Measurements from ENCODE around the gene CPNE4.

The CPNE4 gene

DNA sequence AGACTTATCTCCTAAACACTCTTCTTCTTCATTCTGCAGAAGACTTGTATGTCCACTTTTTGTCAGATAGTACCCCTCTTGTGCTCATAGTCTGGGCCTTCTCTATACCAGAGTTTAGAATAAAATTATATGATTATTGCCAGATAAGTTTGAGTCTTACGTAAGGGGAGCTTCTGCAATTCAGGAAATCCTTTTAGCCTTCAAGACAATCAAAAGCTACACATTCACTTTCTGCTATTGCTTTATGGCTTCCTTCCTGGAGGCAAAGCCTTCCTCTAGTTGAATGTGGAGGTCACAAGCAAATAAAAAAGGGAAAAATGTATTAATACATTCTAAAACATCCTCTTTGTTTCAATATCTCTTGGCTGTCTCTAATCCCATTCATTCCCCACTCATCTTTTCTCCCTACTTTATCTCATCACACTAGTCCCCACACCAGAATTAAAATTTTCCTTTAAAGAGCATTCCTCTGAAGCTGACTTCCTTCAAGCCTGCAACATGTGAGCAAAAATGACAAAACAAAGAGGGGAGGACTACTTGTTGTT lies 186.8 kb downstream of the CPNE4 start:
- no peak for DNase-seq
- no peak for TF ChIP-seq POLR2A (IDR thresholded peaks at IDR 0.05; ENCODE audit: low read length)
- TF ChIP-seq GATA1 (IDR thresholded peaks at IDR 0.05; ENCODE audit: low read depth, low read length): no peak

DNA sequence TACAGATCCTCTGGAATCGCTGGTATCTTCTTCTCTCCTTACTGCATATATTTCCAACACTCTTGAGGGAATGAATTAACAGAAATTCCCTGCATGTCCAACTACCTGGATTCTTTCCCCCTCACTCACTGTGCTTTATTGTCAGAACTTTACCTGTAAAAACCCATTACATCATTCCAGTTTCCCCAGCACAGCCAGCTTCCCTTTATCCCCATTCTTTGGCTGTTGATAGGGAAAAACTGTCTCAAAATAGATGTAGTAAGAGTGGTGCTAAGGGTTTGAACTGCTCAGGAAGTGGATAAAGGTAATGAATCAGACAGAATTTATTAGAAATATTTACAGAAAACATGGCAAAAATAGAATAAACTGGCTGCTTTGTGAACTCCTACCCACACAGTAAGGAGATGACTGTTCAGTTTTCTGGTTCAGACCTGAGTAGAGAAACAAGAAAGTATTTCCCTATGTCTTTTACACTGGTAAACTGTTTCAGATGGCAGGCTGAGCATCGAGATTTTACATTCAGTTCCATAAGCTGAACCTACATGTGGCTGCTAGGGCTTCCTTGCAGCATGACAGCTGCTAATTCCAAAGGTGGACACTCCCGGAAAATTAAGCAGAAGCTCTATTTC lies 188.4 kb downstream of the CPNE4 start:
- DNase-seq: no peak
- TF ChIP-seq GATA1 (IDR thresholded peaks at IDR 0.05; ENCODE audit: low read depth, low read length): no peak
- no peak for TF ChIP-seq POLR2A (IDR thresholded peaks at IDR 0.05; ENCODE audit: low read length)

DNA sequence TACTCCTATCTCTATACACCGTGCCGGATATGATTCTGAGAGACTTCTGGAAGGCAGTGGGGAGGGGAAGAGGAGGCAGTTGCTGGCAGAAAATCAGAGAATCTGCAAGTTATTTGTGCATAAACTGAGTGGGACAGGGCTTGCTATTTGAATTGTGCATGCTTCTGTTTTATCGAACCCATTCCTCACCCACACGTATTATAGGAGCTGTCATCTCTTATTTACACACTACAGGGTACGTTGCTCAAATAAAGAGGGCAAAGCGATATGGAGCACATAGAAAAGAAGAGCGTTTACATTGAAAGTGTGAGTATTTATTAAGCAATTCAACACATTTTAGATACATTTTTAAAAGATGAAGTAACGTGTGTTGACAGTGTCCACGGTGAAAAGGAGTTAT lies 191.6 kb downstream of the CPNE4 start:
- TF ChIP-seq POLR2A (IDR thresholded peaks at IDR 0.05; ENCODE audit: low read length): no peak
- TF ChIP-seq GATA1 (IDR thresholded peaks at IDR 0.05; ENCODE audit: low read depth, low read length): no peak
- DNase-seq: no peak

DNA sequence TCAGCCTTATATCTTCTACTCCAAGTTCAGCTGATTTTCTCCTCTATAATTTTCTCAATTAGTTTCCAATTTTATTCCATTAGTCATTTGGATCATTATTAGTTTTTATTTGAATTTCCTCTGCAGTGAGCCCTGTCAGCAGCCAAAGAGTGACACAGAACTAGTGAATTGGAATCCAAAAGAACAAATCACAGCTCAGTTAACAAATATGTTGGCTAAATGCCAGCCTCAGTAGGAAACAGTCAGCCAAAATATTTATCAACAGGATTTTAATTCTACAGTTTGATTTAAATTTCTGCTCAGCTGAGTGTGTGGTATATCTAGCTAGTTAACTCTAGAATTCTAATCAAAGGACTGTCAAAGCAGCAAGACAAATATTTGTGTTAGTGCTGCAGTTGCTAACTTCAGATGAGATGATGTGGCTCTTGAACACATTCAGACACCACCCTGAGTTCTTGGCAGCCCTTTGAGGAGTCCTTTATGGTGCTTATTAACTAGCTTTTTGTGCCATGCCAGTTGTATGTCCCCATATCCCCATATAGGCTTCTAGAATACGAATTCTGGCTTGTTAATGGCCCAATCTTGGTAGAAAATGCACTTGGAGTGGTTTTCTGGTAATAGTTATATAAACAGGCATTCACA lies 194.5 kb downstream of the CPNE4 start:
- TF ChIP-seq POLR2A (IDR thresholded peaks at IDR 0.05; ENCODE audit: low read length): no peak
- TF ChIP-seq GATA1 (IDR thresholded peaks at IDR 0.05; ENCODE audit: low read depth, low read length): no peak
- DNase-seq: no peak

DNA sequence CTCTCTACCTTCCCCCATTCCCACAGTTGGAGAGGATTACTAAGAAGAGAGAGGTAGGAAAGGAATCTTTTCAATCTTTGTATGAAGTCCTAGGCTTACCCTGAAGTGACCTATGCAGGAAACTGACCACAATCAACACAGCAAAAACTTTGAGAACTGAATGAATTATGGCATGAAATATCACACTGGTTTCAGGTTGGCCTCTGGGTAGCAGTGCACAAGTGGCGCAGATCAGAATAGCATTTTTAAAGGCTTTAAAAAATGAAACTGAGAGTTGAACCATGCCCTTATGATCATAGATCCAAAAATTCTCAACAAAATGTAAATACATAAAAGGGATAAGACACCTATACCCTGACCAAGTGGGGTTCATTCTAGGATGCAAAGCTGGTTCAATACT lies 198.9 kb downstream of the CPNE4 start:
- no peak for DNase-seq
- no peak for TF ChIP-seq POLR2A (IDR thresholded peaks at IDR 0.05; ENCODE audit: low read length)
- no peak for TF ChIP-seq GATA1 (IDR thresholded peaks at IDR 0.05; ENCODE audit: low read depth, low read length)

DNA sequence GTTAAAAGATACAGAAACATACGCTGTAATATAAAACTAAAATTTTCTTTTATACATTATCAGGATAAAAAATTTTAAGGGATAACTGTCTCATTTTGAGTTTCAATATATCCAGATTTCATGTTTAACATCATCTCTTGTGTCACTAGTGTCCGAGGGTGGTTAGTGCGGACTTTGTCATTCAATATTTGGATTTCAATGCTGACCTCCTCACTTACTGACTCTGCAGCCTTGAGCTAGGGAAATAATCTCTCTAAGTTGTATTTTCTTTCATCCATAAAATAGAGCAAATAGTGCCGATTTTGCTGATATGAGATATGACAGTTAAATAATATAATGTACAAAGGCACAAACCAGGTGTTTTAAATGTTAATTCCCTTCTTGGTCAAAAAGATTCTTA lies 203.2 kb downstream of the CPNE4 start:
- DNase-seq: no peak
- TF ChIP-seq POLR2A (IDR thresholded peaks at IDR 0.05; ENCODE audit: low read length) (no peak), GATA1 (IDR thresholded peaks at IDR 0.05; ENCODE audit: low read depth, low read length) (no peak)

DNA sequence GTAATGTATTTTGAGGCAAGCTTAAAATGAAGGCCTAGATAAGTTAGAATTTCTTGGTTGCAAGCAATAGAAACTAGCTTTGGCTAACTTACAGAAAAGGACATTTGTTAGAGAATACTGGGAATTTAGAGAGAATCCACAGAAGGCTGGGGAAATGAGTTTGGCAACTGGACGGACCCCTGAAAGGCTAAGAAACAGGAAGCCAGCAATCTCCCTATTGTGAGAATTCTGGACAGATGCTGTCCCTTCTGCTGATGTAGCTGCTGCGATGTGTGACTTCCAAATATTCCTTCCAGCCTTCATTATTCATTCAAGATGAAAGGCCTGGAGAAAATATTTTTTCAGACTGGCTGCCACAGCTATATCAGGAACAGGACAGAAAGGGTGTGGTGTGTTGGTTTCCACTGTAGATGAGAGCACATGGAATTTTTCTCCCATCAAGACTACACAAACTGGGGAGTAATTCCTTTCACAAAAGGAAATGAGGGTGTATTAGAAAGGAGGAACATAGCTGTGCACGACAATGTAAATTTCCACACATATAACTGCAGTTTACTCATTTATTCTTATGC lies 213.5 kb downstream of the CPNE4 start:
- DNase-seq: no peak
- TF ChIP-seq POLR2A (IDR thresholded peaks at IDR 0.05; ENCODE audit: low read length) (no peak), GATA1 (IDR thresholded peaks at IDR 0.05; ENCODE audit: low read depth, low read length) (no peak)

DNA sequence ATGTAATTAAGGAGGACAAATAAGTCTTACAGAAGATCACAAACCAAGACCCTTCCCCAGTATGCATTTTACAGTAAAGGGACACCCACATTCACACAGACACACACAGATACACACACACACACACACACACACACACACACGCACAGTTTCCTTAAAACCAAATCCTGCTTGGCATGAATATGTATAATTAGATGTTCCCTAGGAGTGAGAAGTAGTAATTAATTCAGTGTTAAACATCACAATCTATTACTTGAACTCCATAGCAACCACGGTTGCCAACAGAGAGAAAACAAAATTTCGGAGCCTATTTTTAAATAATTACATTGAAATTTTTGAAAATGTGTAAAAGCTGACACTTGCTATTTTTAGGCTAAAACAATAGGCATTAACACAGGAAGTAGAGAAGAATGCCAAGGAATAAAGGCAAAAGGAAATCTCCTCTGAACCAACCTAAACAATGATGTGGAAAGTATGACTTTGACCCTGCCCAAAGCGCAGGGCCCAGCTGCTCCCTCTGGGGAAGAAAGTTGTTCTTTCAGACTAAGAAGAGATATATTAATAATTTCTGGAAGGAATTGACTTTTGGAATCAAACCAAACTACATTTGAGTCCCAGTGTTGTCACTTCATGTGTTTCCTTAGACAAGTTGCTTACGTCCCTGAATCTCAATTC lies 215.3 kb downstream of the CPNE4 start:
- no peak for TF ChIP-seq GATA1 (IDR thresholded peaks at IDR 0.05; ENCODE audit: low read depth, low read length)
- TF ChIP-seq POLR2A (IDR thresholded peaks at IDR 0.05; ENCODE audit: low read length): no peak
- DNase-seq: no peak

DNA sequence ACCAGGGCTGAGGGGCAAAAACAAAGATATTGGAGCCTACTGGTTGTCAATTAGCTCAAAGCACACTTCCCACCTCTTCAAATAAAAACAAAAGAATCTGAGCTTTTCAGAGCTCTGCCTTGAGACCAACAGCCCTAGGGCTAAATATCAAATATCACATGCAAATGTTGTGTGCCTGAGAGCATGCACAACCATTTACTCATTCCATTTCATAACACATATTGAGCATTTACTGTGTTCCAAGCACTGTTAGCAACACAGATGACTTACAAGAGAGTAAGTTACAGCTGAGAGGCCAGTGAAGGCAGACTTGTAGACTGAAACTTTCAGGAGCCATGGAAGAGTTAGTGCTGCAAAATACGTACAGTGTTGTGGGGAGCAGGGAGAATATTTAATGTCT lies 222.4 kb downstream of the CPNE4 start:
- no peak for TF ChIP-seq GATA1 (IDR thresholded peaks at IDR 0.05; ENCODE audit: low read depth, low read length)
- TF ChIP-seq POLR2A (IDR thresholded peaks at IDR 0.05; ENCODE audit: low read length): no peak
- no peak for DNase-seq

DNA sequence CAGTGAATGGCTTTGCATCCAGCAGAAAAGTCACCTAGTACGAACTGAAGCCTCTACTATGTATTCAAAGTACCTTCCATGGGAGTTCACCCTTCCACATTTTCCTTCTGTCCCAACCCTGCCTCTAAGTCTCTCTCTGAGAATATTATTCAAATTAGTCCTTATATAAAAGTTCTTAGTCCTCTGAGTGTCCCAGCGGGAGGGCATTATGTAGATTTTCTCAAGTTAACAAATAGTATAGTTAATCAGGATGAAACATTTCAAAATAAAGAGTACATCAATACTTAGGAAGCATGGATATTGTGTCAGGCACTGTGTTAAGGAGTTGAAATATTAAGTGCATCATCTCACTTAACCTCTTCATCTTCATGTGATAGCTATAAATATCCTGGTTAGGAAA lies 223.3 kb downstream of the CPNE4 start:
- DNase-seq: no peak
- no peak for TF ChIP-seq POLR2A (IDR thresholded peaks at IDR 0.05; ENCODE audit: low read length)
- no peak for TF ChIP-seq GATA1 (IDR thresholded peaks at IDR 0.05; ENCODE audit: low read depth, low read length)

DNA sequence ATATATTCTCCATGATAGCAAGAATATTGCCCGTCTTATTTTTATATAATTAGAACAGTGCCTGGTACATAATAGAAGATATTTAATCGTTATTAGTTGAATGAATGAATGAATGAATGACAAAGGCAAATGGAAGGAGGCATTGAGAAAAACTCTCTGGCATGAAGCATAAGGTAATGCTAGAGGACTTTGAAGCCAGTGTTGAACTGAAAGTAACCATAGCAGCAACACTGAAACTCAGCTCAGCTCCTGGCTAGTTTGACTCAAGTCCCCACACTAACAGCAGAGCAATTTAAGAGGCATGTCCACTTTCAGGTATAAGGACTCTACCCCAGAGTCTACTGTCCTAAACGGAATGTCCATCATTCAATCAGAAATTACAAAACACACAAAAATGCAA lies 227.0 kb downstream of the CPNE4 start:
- no peak for DNase-seq
- TF ChIP-seq GATA1 (IDR thresholded peaks at IDR 0.05; ENCODE audit: low read depth, low read length) (no peak), POLR2A (IDR thresholded peaks at IDR 0.05; ENCODE audit: low read length) (no peak)

DNA sequence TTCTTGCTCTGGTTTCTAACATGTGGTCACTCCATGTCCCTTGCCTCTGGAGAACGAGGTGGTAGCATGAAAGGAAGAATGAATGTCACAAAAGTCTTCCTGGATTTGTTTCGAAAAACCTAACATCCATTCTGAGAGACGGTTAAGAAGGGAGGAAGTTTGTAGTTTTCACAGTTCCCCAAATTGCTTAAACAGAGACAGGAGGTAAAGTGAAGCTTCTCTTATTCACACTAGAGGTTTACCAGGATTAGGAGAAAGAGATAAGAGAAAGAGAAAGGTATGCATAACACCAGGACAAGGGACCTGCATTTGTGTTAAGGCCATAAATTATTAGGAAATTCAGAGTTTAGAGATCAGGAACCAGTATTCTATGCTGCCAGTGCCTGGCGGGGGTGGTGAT lies 228.1 kb downstream of the CPNE4 start:
- TF ChIP-seq POLR2A (IDR thresholded peaks at IDR 0.05; ENCODE audit: low read length): no peak
- TF ChIP-seq GATA1 (IDR thresholded peaks at IDR 0.05; ENCODE audit: low read depth, low read length): no peak
- no peak for DNase-seq

DNA sequence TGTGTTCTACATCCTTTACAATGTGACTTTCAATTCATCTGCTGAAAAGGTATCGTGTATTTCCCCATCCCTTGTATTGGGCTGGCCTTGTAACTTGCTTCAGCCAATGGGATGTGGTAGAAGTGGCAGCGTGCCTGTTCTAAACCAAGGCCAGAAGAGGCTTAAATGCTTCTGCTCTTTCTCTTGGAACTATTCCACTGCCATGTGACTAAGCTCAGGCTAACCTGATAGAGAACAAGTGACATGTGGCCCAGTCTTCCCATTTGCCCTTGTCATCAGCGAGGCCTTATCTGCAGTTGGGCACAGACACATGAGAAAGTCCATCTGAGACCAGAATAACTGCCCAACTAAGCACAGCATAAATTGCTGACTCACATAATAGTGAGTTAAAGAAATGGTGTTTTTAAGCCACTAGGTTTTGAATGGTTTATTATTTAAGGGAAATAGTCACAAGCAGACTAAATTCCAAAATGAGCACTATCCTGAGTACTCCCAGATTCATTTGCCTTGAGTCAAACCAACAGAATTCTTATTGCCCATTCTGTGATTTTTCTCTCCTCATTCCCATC lies 230.2 kb downstream of the CPNE4 start:
- DNase-seq: peak; percentile 90 to 97
- TF ChIP-seq GATA1 (IDR thresholded peaks at IDR 0.05; ENCODE audit: low read depth, low read length) (peak; percentile 22), POLR2A (IDR thresholded peaks at IDR 0.05; ENCODE audit: low read length) (no peak)

DNA sequence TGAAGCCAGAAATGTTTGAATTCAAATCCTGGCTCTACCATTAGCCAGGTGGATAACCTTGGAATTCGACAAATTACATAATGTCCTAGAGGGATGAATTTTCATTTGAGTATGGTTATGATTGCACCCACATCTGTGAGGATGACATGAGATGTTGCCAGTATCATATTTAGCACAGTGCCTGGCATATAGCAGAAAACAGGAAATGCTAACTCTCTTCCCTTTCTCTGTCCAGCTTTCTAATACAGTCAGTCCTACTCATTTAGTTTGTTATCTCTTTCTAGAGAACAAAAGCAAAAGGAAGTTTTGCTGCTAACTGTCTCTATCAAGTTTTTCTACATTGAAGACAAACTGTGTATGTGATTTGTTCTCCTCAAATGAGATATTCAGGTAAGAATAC lies 231.7 kb downstream of the CPNE4 start:
- DNase-seq: no peak
- no peak for TF ChIP-seq GATA1 (IDR thresholded peaks at IDR 0.05; ENCODE audit: low read depth, low read length)
- no peak for TF ChIP-seq POLR2A (IDR thresholded peaks at IDR 0.05; ENCODE audit: low read length)

All from erythroblast (primary cell).